GM18867 (cell line): ENCODE measurements around the gene TRIML2.
"Not testable (repeated sequence)": the region's sequence is repeated elsewhere in the genome, so short reads cannot be mapped to it uniquely, and the experiment has no call there.

Source experiments
- ATAC-seq: cut with Tn5 transposase; IDR thresholded peaks from one replicate; pipeline ENCODE4 v1.9.1; 2021; ENCODE audit warnings: mild to moderate bottlenecking, moderate library complexity; ENCODE audit not compliant: unreplicated experiment

TRIML2 gene

GRCh38 chr4:188107931-188108843 is 1.2 kb downstream of the TRIML2 start:
- no peak for ATAC-seq

GRCh38 chr4:188106454-188106853 is 2.9 kb downstream of the TRIML2 start:
- ATAC-seq: no peak

DNA sequence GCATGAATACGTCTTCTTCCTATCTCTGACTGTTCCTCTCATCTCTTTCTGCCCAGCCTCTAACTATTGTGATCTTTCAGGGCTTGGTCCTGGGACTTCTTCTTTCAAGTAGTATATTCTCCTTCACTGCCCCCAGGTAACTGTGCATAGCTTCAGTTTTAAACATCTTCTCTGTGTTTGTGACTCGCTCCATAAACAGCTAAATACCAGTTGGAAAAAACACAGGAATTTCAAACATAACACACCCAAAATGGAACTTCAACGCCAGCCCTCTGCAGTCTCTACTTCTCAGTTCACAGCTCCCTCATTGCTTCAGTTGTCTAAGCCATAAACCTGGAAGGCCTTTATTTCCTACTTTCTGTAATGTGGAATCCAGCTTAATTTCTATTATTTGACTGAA is 16.6 kb downstream of the TRIML2 start:
- no peak for ATAC-seq

- no peak for ATAC-seq
These were observed 22.5 kb downstream of the TRIML2 start for GRCh38 chr4:188086858-188087257.

DNA sequence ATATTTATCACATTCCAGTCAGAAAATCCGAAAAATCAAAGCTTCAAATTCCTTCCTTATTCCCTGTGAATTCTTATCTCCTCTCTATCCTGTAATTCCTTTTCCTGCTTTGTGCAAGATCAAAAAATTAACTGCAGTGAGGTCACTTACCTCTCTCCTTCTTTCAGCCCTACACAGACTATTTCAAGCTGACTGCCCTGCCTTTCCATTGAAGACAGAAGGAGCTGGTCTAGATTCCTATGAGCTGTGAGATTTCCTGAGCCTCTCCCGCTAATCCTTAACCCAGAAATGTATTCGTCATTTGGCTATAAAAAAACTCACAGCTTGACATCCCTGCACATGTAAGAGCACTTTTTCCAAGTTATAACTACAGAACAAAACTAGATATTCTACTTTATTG is 26.6 kb downstream of the TRIML2 start:
- ATAC-seq: no peak

DNA sequence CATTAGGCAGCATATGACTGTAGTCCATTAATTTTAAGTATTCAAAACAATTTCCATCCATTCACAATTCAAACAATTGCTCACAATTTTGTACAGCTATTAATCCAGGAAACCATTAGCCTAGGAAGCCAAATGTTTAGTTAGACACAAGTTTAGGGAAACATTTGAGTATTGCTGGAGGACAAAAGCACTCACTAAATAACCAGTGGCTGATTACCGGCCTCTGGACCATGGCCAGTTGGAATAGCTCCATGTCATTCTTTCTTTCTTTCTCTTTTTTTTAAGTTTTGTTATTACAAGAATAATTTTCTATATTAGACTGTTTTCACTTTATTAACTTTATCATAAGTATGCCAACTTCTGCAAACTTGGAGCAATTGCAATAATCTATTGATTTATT is 31.3 kb downstream of the TRIML2 start:
- no peak for ATAC-seq

- no peak for ATAC-seq
These were observed 33.2 kb downstream of the TRIML2 start for GRCh38 chr4:188076169-188076568.

DNA sequence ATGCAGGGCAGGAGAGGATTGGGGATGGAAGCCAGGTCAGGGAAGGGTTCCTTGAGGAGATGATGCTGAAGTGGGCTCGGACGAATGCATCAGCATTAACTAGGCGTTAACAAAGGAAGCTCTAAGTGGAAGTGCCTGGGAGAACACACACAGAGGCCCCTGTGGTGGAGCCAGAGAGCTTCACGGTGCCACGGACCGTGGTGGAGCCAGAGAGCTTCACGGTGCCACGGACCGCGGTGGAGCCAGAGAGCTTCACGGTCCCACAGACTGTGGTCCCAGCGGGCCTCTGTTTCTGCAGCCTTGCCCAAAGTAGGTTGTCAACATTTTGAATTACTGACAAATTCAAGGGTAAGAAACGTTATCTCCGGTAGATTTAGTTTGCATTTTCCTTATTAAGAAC is 48.3 kb downstream of the TRIML2 start:
- ATAC-seq: no peak

DNA sequence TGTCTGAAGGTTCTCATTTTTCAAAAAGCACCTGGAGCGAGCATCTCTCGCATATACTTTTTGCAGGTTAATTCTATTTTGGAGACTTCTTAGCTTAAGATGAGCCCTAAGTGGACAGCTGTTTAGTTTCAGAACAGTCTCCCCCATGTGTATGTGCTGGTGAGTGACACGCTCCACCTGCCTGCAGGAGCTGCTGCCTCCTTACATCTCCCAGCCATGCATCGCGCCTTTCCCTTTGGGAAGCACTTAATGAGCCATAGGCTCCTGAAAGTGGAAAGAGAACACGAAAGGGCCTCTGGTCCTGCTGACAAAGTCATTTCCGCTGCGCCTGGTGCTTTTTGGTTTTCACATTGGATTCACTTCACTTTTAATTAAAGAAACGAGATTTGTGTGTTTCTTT is 56.1 kb downstream of the TRIML2 start:
- no peak for ATAC-seq

GRCh38 chr4:188046657-188047056 is 62.7 kb downstream of the TRIML2 start:
- ATAC-seq: no peak

DNA sequence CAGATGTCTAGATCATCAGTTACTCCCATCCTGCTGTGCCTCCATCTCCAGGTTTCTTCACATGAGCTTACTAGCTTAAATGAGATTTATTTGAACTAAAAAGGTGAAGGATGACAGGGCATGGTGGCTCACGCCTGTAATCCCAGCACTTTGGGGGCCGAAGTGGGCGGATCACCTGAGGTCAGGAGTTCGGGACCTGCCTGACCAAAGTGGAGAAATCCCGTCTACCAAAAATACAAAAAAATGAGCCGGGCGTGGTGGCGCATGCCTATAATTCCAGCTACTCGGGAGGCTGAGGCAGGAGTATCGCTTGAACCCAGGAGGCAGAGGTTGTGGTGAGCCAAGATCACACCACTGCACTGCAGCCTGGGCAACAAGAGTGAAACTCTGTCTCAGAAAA is 63.9 kb downstream of the TRIML2 start:
- ATAC-seq: not testable (repeated sequence)

GRCh38 chr4:188043154-188043553 is 66.2 kb downstream of the TRIML2 start:
- no peak for ATAC-seq

DNA sequence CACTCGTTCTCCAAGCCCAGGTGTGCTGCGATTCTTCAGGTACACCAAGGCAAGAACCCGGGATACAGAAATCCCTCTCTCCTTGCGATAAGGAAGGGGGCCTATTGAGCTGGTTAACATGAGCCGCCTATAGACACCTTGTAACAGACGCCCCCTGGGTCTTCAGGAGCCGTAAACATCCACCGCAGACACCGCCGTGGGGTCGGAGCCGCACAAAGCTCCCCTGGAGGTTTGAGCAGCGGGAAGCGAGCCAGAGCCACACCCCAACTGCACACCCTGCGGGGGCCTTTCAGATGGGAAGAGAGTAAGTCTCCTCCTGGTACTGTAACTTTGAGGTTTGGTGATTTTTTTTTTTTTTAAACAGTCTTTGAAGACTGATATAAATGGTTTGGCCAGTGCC is 67.2 kb downstream of the TRIML2 start:
- ATAC-seq: no peak

GRCh38 chr4:188041721-188042120 is 67.7 kb downstream of the TRIML2 start:
- no peak for ATAC-seq
